Central memory CD4-positive, alpha-beta T cell (primary cell): ENCODE results near the gene PAGE4.

Experiments
- DNase-seq: peaks from one replicate; pipeline ENCODE4 v3.0.0; 2022
- total RNA-seq, 3 experiments: gene quantifications; one replicate each; lab custom pipeline; 2026; lab: John Stamatoyannopoulos, UW

PAGE4 gene, protein sequence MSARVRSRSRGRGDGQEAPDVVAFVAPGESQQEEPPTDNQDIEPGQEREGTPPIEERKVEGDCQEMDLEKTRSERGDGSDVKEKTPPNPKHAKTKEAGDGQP
- 0 reads per million in 3 experiments for total RNA-seq

DNA sequence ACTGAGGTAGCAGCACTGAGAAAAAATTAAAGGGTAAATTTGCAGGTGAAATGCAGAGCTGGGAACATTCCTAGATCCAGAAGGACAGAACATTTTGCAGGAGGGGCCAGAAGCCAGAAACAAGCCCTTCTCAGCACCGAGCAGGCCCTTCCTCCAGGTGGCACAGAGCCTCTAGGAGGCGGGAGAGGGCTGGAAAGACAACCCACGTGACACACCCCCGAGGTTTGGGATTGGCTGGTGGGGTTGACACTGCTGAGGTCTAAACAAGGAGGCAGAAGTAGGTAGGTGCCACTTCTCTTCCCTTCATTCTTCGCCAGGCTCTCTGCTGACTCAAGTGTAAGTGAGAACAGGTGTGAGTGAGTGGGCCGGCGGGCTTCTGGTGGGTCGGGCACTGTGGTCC is at the start of gene PAGE4:
TSS of gene PAGE4 (plus strand) at position 288 of the 400 bp plus-strand sequence. CDS start 1,126 bp downstream, outside the sequence.
- DNase-seq: no peak

GRCh38 chrX:49784747-49785280 is 44.3 kb upstream of the PAGE4 start:
- DNase-seq: no peak

- DNase-seq: no peak
These were observed 36.7 kb upstream of the PAGE4 start for GRCh38 chrX:49792376-49792775.

GRCh38 chrX:49793686-49794085 is 35.4 kb upstream of the PAGE4 start:
- no peak for DNase-seq

- DNase-seq: no peak
These were observed 29.3 kb upstream of the PAGE4 start for GRCh38 chrX:49799828-49800227.

- DNase-seq: no peak
These were observed 19.0 kb upstream of the PAGE4 start for GRCh38 chrX:49809891-49810632.

DNA sequence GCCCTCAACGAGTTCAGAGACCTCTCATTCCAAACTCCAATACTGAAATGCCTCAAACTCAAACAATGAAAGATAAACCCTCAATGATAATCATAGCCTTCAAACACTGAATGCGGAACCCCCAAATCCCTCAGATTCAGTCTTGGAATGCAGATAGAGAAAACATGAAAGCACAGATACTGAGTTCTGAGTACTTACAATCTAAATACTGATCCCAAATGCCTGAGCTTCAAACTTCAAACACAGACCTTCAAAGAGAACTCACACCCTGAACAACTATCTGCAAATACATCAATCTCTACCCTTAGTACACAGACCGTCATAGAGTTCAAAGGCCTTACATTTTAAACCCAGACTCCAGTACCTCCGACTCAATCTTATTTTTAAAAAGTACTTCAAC is 16.9 kb upstream of the PAGE4 start:
- no peak for DNase-seq

GRCh38 chrX:49816435-49816834 is 12.7 kb upstream of the PAGE4 start:
- no peak for DNase-seq

GRCh38 chrX:49838374-49838773 is 9.3 kb downstream of the PAGE4 start:
- no peak for DNase-seq

DNA sequence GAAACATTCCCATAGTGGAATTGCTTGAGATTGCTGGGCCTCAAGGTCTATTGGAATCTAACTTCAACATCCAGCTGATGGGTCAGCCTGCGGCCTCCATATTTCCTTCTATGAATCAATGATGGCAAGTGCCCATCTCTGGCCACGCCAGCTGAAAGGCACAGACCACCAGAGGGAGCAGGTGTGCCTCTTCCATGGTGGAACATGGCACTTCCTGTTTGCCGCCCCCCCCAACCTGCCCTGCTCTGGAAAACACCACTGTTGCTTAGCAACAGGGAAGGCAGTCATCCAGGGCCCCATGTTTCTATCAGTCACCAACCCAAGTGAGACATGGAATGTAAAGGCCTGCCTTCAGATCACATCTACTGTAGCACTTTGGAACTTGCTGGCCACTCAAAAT is 11.6 kb downstream of the PAGE4 start:
- peak; percentile 8 for DNase-seq

DNA sequence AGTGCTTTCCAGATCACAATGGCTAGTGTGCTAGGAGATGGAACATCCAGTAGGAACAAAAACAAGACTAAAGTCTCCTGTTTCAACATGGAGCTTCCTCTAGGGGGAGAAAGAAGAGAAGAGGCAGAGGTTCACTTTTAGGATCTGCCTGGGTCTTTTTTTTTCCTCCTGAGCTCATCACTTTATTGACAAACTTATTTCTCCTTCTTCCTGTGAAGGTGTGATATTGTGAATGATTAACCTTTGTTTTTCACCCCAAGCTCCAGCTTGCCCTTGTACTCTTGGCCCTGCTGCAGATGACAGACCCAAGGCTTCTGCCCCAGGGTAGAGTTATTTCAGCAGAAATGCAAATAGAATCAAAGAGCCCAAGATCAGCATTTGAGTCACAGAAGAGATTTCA is 13.5 kb downstream of the PAGE4 start:
- DNase-seq: no peak

GRCh38 chrX:49844611-49845010 is 15.5 kb downstream of the PAGE4 start:
- no peak for DNase-seq

- DNase-seq: no peak
These were observed 16.7 kb downstream of the PAGE4 start for GRCh38 chrX:49845701-49846403.

DNA sequence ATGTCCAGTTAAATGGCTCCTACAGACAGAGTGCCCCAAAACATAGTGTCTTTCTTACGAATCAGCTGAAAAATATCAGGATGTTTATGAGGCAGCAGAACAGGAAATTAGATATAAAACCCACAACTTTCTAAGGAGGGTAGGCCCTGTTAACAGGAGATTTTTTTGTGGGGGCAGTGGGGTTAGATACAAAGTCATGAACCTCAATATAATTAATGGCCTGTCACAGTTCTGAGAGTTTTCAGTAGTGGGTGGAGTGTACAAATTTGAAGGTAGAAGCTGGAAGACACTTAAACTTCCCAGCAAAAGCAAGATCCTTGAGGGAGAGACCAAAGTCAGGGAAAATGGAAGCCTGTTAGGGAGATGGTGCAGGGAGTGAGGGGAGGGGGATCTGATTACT is 17.4 kb downstream of the PAGE4 start:
- no peak for DNase-seq

GRCh38 chrX:49848275-49848674 is 19.2 kb downstream of the PAGE4 start:
- DNase-seq: no peak

DNA sequence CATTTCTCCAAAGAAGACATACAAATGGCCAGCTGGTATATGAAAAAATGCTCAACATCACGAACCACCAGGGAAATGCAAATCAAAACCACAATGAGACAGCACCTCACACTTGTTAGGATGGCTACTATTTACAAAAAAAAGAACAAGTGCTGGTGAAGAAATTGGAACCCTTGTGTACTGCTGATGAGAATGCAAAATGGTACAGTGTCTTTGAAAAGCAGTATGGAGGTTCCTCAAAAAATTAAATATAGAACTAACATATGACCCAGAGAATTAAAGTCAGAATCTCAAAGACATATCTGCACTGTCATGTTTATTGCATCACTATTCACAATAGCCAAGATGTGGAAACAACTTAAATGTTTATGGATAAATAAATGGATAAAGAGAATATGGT is 20.9 kb downstream of the PAGE4 start:
- no peak for DNase-seq

- DNase-seq: no peak
These were observed 24.6 kb downstream of the PAGE4 start for GRCh38 chrX:49853661-49854060.

GRCh38 chrX:49856819-49857218 is 27.7 kb downstream of the PAGE4 start:
- DNase-seq: no peak

DNA sequence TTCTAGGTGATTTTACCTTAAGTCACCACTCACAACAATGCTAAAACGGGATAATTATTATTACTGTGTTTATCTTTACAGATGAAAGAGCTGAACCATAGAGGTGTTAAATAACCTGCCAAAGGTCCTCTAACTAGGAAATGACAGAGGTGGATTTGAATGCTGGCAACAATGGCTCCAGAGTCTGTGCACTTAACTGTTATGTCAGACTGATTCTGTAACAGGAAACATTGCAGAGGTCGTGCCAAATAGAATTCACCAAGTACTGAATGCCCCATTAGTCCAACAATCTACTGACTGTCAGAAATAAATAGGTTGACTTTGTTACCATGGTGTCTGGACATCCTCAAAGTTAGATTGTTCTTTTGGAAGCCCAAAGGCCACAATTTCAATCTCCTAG is 29.2 kb downstream of the PAGE4 start:
- DNase-seq: no peak

DNA sequence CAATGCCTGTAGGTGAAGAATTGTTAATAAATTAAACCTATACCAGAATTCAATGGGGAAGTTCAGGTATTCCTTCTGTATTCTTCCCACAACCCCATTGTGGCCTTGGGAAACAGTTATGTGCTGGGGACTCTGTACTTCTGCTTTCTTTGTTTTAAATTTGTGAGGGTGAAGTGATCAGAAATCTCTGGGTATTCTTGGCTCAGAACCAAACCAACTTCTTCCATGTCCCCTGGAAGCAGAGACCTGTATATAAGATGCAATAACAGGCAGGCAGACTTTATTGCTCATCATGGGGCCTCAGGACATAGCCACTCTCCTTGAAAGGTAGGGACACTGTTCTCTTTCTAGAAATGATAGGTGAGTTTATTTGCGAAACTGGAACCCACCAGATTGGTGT is 30.4 kb downstream of the PAGE4 start:
- no peak for DNase-seq

DNA sequence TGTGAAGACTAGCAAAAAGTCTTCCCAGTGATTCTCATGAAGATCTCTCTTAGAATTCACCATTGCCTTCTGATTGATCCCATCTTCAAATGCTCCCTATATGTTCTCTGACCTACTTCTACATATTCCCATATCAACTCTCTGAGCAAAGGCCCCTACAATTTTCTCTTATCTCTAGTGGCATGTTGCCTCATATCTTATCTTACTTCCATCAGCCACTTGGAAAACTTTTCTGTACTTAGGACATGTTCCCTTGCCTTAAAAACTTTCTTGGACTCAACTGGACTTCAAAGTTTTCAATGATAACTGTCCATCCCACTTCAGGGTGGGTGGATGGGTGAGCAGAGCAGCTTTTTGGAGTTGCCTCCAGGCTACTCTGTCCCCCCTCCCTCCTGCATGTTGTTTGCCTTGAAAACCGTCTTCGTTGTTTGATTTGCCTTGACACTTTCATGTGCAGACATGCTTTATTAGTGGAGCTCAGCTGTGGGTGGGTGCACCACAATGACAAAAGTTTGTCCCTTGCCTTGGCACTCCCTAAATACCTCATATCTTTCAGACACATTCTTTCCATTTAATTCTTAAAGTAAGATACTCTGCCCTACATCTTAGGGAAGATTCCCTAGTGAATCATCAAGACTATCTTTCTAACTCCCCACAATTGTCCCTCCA is 31.9 kb downstream of the PAGE4 start:
- DNase-seq: no peak

DNA sequence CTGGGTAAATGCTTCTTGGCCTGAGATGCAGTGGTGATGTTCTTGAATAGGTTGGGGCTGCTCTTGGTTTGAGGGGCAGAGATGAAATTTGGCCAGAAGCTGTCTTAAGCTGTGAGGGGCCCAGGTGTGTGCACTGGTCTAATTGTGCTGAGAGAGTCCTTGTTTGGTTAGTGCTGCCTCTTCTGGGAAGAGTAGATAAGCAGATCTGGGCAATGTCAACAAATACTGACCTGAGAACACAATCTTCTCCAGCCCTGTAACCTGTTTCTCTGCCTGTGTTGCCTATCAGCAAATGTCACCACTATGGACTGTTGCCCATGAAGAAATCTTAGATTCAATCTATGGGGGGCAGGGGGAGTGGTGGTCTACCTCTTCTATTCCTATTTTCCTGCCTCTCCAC is 33.0 kb downstream of the PAGE4 start:
- DNase-seq: no peak

DNA sequence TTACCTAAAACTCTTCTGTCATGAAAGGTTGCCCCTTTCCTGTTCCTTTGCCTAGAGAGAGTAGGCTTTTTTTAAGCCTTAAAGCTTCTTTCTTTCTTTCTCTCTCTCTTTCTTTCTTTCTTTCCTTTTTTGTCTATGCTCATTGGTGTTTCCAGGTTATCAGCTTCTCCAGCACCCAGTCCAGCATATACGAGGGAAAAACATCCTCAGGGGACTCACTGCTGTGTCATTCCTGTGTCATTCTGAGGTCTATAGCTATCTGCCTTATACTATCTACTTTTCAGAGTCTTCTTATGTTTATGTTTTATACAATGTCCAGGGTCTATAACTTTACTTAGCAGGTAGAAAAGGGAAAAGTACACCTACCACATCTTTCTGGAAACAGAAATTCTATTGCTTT is 39.6 kb downstream of the PAGE4 start:
- no peak for DNase-seq
